ENCODE data around the gene GRHL1. TPM values are rescaled to one million over a fixed set of nuclear protein-coding genes. Genes with fewer than 3 reads are reported as not detected.
A peak's percentile ranks its signal among the peaks of the same experiment; 100 is the strongest.
"Not testable (repeated sequence)": the region's sequence is repeated elsewhere in the genome, so short reads cannot be mapped to it uniquely, and the experiment has no call there.

GRHL1 gene
- total RNA-seq, 1 donor from 2014 or later: 1.0 TPM

DNA sequence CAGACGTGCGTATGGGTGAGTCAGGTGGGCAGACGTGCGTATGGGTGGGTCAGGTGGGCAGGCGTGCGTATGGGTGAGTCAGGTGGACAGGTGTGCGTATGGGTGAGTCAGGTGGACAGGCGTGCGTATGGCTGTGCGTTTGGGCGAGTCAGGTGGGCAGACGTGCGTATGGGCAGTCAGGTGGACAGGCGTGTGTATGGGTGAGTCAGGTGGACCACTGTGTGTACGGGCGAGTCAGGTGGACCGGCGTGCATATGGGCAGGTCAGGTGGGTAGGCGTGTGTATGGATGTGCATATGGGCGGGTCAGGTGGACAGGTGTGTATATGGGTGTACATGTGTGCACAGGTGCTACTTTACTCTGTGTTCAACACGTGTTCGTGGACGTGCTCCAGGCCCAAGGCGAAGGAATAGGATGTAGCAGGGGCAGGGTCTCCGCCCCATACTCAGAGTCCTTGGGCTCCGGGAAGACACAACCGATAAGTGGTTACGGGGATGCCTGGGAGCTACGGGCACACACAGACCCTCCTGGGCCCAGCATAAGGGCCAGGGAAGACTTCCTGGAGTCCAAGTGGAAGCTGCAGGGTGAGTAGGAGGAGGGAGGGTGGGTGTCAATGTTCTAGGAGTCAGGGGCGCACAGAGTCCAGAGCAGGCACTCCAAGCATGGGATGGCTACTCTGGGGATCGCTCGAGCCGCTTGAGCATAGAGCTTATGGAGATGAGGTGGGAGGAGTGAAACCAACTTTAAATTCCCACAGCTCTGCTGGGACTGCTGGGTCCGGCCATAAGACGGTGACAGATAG is 64.7 kb downstream of the GRHL1 start:
- intact Hi-C loops (cut with micrococcal nuclease): no loop called here
- ATAC-seq (no peak), DNase-seq (no peak)

DNA sequence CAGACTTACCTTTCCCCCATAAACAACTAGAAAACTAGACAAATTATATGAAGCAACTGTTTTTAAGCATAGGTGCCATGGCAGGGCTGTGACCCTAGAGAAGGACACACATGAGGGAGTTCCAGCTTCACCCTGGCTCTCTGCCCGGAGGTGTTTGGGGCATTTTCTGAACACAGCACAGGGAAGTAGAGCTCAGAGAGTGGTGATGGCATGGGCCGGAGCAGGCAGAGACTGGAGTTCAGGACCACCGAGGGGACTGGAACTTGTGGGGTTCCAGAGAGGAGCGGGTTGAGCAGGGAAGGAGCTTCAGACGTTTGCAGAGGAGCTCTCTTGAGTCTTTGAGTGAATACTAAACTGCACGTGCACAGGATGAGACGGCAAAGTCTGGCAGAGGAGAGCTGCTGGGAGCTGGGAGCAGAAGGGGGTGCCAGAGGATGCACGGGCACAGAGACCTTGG is 65.3 kb downstream of the GRHL1 start:
- intact Hi-C loops (cut with micrococcal nuclease): no loop called here
- ATAC-seq (no peak), DNase-seq (no peak)

DNA sequence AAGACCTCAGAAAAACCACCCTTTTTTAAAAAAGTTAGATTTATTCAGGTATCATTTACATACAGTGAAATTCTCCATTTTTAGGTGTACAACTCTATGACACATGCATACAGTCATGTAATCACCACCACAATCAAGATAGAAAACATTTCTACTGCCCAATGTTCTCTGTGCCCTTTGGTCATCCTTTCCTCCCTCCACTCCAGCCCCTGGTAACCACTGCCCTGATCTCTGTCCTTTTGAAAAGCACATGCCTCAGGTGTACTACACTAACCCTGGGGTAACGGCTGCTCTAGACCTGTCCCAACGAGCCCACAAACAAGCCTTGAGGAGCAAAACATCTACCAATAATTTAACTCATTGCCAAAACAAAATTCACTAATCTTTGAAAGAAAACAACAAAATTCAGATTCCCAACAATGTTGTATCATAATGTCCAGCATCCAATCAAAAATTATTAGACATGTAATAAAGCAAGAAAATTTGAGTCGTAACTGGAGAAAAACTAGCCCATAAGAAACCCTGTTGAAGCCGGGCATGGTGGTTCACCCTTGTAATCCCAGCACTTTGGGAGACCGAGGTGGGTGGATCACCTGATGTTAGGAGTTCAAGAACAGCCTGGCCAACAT is 65.9 kb downstream of the GRHL1 start:
- ATAC-seq: no peak
- no peak for DNase-seq
- intact Hi-C loops (cut with micrococcal nuclease): no loop called here

DNA sequence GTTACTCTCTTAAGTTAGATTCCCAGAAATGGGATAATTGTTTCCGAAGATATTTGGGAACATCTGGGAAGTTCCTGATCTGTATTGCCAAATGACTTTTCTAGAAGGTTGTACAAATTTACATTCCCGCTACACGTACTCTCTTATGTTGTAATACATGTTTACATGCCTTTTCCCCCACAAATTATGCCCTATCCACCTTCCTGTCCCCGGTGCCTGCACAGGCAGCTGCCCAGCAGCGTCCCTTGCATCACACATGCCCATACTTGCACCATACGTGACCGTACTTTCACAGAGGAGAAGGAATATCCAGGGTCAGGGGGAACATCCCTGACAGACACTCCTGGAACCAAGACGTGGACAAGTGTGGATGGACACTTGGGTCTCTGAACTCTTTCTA is 67.7 kb downstream of the GRHL1 start:
- DNase-seq: no peak

DNA sequence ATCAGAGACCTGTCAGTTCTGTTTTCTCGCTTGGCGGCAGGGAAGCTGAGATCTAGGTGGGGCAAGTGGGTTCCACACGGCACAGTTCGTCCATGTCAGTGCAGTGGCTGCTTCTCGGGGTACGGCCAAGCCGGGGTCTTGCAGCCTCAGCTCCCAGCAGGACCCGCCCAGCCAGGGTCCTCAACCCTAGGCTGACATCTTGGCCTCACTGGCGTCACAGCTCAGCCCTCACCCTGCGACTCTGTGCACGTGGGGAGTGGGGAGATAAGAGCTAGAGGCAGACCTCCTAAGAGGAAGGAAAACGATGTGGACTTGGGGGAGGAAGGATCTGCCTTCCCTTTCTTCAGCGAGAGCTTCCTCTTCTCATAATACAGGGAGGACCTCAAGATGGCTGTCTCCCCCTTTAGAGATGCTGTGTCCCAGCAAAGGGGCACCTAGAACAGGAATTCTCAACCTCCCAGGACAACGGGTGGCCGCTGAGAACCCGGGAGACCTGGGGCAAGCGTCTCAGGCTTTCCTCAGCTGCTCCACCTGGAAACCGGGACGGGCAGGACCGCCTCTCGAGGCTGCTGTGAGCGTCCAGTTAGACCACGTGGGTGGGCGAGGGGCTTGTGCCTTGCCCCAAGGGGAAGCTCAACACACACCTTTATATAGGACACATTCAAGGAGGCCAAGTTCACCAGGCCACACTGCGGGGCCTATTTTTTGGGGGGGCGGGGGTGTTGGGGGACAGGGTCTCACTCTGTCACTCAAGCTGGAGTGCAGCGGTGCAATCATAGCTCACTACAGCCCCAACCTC is 68.3 kb downstream of the GRHL1 start:
- intact Hi-C loops (cut with micrococcal nuclease): no loop called here
- no peak for ATAC-seq
- DNase-seq: no peak

More for the DNA sequence above, 67.7 kb downstream of the GRHL1 start:
- no peak for ATAC-seq
- intact Hi-C loops (cut with micrococcal nuclease): no loop called here

DNA sequence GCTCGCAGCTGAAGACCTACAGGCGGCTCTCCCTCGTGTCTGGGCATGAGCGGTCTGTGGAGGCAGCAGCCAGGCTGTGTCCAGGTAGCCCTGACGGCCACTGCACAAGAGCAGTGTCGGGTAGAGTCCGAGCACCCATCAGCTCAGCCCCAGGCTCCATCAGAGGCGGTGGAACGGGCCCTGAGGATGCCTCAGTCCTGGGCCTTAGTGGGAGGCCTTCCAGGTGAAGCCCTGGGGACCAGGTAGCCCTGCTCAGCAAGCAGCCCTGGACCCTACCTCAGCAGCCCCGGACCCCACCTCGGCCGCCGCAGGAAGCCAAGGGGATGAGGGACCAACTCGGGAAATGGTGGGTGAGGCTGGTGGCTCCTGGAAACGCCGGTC is 70.5 kb downstream of the GRHL1 start:
- no peak for ATAC-seq
- no peak for DNase-seq
- intact Hi-C loops (cut with micrococcal nuclease): no loop called here

DNA sequence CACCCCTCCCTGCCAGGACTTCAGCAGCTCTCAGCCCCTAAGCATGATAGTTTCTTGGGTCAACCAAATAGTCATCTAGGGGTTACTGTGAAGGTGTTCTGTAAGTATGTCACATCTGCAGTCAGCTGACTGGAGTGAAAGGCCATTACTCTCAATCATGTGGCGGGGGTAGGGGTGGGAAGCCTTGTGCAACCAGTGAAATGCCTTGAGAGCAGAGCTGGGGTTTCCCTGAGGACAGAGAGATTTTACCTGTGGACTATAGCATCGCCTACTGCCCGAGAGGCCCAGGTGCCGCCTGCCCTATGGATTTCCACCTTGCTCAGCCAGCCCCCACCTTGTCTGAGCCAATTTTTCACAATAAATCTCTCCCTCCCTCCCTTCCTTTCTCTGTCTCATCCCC is 71.0 kb downstream of the GRHL1 start:
- intact Hi-C loops (cut with micrococcal nuclease): no loop called here
- no peak for ATAC-seq
- DNase-seq: no peak

DNA sequence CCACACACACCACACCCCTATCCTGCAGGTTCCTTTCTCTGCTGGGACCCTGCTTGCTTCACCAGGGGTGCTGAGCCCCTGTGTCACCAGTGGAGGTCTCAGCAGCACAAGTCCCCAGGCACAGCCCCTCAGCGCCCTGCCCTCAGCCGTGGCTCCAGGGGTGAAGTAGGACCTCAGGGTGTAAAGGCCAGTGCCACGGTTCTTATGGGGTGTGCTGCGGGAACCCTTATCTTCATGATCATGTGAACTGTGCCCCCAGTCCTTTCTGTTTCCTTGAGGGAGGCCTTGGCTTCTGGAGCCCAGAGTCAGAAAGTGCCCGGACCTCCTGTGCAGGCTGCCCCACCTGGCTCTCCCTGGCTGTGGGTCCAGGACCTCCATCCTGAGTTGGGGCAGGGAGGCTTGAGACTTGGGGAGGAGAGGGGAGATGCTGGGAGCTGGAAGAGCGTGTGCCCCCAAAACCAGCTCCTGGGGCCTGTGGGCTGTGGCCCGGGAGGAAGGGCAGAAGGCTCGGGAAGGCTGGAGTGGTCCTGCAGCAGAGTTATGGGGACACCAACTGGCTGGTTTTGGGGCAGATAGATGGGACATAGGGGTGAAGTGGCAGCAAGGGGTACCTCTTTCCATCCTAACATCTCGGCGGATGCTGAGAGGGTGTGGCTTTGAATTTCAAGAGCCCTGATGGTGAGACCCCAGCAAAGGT is 71.6 kb downstream of the GRHL1 start:
- ATAC-seq: no peak

DNA sequence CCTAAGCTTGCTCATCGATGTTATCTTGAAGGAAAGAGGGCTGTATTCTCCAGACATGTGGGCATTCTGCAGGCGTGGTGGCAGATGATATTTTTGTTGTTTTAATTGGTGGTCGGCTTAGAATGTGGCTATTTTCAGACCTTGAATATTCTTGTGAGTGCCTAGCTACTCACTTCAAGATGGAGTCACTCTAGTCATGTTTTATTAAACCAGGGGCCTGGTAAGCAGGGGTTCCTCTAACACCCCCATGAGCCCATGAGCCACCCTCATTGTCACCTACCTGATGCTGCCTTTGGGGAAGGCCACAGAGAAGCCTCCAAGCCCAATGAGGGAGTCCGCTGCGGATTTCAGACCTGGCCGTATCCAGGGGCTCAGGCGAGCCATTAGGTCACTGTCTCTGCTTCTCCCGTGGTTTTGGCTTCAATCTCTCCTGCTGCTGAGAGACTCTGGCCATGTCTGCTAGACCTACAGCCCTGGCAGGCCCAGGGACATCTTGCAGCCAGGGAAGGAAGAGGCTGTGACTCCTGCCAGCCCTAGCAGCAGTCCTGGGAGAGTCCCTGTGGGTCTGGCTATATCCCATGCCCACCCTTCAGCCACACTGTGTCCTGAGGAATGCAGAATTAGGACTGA is 75.6 kb downstream of the GRHL1 start:
- DNase-seq: no peak
- intact Hi-C loops (cut with micrococcal nuclease): no loop called here
- peak; percentile 17 for ATAC-seq

More for the DNA sequence above, 71.6 kb downstream of the GRHL1 start:
- DNase-seq: no peak
- intact Hi-C loops (cut with micrococcal nuclease): no loop called here

DNA sequence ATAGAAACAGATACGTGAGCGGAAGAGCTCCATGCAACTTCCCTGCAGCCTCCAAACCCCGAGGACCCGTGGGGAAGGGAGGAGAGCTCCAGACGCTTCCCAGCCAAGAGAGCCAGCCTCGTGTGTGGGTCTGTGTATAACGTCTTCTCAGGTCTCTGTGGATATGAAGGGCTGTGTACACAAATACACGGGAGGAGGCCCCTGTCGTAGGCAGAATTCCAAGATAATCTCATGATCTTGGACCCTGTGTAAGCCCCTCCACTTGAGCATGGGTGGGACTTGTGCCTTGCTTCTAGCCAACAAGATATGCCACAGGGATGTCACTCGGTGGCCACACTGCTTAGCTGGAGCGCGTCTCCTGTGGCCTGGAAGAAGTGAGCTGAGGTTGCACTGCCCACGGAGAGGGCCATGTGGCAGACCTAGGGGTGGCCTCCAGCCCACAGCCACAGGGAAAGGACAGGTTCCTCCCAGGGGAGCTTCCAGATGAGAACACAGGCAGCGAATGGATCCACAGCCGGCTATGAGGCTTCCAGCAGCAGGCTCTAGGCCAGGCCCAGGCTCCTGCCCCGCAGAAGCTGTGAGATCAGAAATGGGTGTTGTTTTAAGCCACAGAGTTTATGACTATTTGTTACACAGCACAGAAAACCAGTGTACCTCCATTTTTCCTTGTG is 76.3 kb downstream of the GRHL1 start:
- intact Hi-C loops (cut with micrococcal nuclease): no loop called here
- DNase-seq: no peak
- ATAC-seq: peak; percentile 43

DNA sequence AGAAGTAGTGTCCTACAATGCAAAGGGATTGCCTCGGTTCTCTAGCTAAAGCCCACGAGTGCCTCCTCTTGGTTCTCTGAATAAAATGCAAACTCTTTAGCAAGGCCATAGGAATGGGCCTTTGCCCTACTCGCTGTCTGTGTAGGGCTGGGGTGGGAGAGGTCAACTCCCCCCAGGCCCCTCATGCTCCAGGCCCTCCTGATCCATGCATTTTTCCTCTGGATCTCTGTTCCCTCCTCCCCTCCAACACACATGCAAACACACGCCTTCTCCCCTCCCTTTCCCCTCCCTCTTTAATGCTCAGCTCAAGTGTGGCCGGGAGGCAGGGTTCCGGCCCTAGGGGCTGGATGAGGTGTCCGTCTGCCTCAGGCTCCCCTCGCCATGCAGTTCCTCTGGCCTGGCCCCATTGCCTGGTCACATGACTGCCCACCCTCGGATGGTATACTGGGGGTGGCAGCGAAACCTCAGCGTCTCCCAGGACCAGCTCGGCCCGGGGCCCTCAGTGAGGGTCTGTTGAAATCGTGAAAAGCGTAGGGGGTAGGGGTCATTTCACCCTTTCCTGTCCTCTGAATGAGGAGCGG is 77.0 kb downstream of the GRHL1 start:
- no peak for ATAC-seq
- intact Hi-C loops (cut with micrococcal nuclease): no loop called here
- DNase-seq: no peak

DNA sequence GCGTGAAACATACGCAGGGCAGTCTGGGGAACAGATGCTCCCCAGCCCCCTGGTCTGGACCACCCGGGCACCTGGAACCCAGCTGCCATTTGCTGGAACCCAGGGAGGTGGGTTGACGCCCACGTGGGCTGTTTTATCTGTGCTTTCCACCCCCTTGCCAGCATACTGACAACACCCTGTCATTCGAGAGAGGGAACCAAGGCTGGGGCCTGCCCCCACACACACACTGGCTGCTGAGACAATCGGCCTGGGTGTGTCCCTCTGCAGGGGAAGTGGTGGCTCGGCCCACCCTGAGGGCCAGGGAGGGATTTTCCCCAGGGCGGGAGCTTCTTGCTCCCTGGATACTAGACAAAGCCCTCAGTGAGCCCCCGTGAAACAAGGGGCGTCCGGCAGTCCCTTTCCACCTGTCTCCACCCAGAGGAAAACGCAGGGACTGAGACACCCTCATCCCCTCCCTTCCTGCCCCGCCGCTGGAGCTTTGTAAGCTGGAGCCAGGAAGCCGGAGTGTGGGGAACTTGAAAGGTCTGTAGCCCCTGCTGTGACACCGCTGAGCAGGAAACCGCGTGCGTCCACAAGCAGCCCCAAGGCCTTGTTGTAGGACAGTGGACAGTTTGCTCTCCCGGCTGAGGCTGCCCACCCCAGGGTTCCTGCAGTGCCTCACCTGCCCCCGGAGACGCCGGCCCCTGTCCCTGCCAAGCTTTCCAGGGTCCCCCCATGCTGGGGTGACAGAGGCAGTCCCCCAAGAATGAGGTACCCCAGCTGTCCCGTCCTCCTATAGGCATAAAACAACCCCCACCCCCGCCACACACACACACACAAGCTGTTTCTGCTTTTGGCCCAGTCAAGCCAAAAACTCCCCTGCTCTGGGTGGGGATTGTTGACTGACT is 77.7 kb downstream of the GRHL1 start:
- intact Hi-C loops (cut with micrococcal nuclease): no loop called here
- peak; percentile 77 for ATAC-seq
- peak; percentile 78 for DNase-seq

DNA sequence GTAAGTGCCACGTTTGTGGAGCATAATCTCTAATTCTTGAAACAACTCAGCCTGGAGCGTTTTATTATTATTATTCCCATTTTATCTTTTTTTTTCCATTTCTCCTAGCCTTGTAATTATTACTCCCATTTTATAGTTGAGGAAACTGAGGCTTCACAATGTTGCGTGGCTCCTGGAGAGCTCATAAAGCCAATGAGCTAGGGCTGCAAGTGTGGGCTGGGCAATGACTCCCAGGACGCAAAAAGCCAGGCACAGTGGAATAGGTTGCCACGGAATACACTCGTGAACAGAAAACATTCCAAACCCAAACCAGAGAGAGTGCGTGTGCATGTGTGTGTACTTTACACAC is 78.4 kb downstream of the GRHL1 start:
- intact Hi-C loops (cut with micrococcal nuclease): no loop called here
- DNase-seq (no peak), ATAC-seq (no peak)

DNA sequence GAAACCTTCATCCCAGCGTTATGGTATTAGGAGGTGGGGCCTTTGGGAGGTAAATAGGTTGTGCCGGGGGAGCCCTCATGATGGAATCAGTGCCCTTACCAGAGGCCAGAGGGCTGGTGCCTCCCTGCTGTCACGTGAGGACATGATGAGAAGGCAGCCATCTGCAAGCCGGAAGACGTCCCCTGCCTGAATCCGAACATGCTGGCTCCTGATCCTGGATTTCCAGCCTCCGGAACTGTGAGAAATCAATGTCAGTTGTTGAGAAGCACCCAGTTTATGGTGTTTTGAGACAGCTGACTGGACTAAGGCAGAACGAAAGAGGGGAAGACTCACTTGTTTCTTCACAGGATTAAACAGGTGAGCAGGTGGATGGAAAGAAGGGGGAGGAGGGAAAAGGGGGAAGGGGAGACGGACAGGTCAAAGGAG is 78.8 kb downstream of the GRHL1 start:
- DNase-seq: peak; percentile 25
- intact Hi-C loops (cut with micrococcal nuclease): no loop called here
- ATAC-seq: no peak

DNA sequence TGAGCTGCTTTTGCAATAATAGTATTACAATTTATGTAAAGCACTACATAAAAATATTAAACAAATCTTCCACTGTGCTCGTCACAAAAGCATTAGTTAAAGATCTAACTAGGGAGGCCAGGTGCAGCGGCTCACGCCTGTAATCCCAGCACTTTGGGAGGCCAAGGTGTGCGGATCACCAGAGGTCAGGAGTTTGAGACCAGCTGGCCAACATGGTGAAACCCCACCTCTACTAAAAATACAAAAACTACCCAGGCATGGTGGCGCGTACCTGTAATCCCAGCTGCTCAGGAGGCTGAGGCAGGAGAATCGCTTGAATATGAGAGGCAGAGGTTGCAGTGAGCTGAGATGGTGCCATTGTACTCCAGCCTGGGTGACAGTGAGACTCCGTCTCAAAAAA is 79.3 kb downstream of the GRHL1 start:
- ATAC-seq; intact Hi-C loops (cut with micrococcal nuclease); DNase-seq: not testable (repeated sequence)

DNA sequence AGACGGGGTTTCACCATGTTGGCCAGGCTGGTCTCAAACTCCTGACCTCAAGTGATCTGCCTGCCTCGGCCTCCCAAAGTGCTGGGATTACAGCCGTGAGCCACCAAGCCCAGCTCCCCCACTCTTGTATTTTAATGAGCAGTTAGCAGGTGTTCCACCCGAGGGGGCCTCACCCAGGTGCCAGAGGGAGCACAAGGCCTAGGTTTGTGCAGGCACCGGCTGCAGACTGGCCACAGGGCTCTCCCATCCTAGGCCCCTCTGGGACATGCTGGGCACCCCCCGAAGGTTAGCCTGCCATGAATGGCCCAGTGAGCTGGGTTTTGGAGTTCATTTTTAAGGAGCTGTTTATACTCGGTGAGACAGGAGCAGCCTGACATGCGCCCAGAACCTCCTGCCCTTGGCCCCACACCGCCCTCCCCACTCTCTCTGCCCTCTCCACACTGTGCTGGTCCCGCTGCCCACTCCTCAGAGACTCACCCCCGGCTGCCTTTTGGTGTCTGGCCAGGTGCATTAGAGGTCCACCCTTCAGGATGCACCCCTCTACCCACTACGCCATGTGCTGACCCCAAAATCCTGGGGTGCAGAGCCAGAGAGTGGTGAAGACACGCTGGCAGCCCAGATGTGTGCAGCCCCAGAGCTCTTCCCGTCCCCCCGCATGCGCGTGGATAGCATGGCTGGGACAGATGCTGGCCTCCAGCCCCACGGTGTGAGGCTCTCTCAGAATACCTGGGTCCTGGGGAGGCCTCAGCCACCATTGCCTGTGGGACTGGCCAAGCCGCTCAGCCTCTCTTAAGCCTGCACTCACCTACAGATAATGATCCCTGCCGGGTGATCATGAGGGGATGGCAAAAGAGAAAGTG is 80.6 kb downstream of the GRHL1 start:
- DNase-seq: no peak

More for the DNA sequence above, 80.6 kb downstream of the GRHL1 start:
- intact Hi-C loops (cut with micrococcal nuclease): no loop called here
- ATAC-seq: no peak

Measured in left ventricle myocardium superior (tissue), 1 donor.